SK-N-SH (cell line): ENCODE results near the gene LCN1. TPM values are rescaled to one million over a fixed set of nuclear protein-coding genes. Genes with fewer than 3 reads are reported as not detected.

Experiments used
- CTCF ChIA-PET: fragments of 300-600, 350-600 bp; formaldehyde crosslinking; extraction: SDS; loops from one replicate; lab custom pipeline; 2021; lab: Yijun Ruan, JAX
- POLR2A ChIA-PET: fragments of 350-600 bp; sonication (Branson Sonifier 250); formaldehyde crosslinking; extraction: SDS; loops from one replicate; lab custom pipeline; 2020; ENCODE audit warnings: antibody characterized with exemption, inconsistent platforms; lab: Yijun Ruan, JAX
- DNase-seq: peaks from one replicate; pipeline ENCODE4 v3.0.0; 2012
- H2AFZ ChIP-seq: fragments of 200-600 bp; sonication (generic); 2 replicates; pipeline ENCODE4 v1.8.1; 2016; ENCODE audit warnings: antibody characterized with exemption, mild to moderate bottlenecking, low read depth
- H3F3A ChIP-seq: fragments of 200-600 bp; sonication (generic); replicated peaks from 2 replicates; pipeline ENCODE3; 2016; ENCODE audit warnings: antibody characterized with exemption, mild to moderate bottlenecking; ENCODE audit not compliant: insufficient read depth
- H3K27ac ChIP-seq, 2 experiments: fragments of 200-500 bp in 1 of 2; fragments of 200-600 bp in 1 of 2; sonication (Bioruptor generic) in 1 of 2; sonication (generic), shearing (Covaris generic) in 1 of 2; 2 replicates each; pipeline versions ENCODE4 v1.5.1 to v1.6.1; 2014 to 2016; ENCODE audit warnings: low read depth in 2 of 2, inconsistent platforms in 1 of 2, low read length in 1 of 2, mild to moderate bottlenecking in 1 of 2, mixed read lengths in 1 of 2
- H3K27me3 ChIP-seq: fragments of 200-600 bp; sonication (generic), shearing (Covaris generic); 2 replicates; pipeline ENCODE4 v1.6.1; 2016; ENCODE audit warnings: mixed run types; ENCODE audit not compliant: insufficient read depth
- H3K36me3 ChIP-seq, 2 experiments: fragments of 200-500 bp in 1 of 2; fragments of 200-600 bp in 1 of 2; sonication (Bioruptor generic) in 1 of 2; sonication (generic) in 1 of 2; replicated peaks in 1 of 2; 2 replicates each; pipeline versions ENCODE3 to v1.5.1; 2014 to 2016; ENCODE audit warnings: low read length in 1 of 2, mild to moderate bottlenecking in 1 of 2; ENCODE audit not compliant: insufficient read depth in 2 of 2, control insufficient read depth in 1 of 2
- H3K4me1 ChIP-seq, 2 experiments: fragments of 200-500 bp in 1 of 2; fragments of 200-600 bp in 1 of 2; sonication (Bioruptor generic) in 1 of 2; sonication (generic), shearing (Covaris generic) in 1 of 2; 2 replicates each; pipeline versions ENCODE4 v1.5.1 to v1.6.1; 2014 to 2016; ENCODE audit warnings: low read depth in 1 of 2, low read length in 1 of 2, mixed run types in 1 of 2; ENCODE audit not compliant: insufficient read depth in 2 of 2, control insufficient read depth in 1 of 2
- H3K4me2 ChIP-seq: fragments of 200-600 bp; sonication (generic), shearing (Covaris generic); 2 replicates; pipeline ENCODE4 v1.6.1; 2017; ENCODE audit warnings: mixed run types
- H3K4me3 ChIP-seq, 2 experiments: fragments of 200-500 bp in 1 of 2; fragments of 200-600 bp in 1 of 2; sonication (Bioruptor generic) in 1 of 2; sonication (generic), shearing (Covaris generic) in 1 of 2; 2 replicates each; pipeline versions ENCODE4 v1.5.1 to v1.8.1; 2014 to 2016; ENCODE audit warnings: low read depth in 2 of 2, inconsistent platforms in 1 of 2, low read length in 1 of 2, mild to moderate bottlenecking in 1 of 2, mixed read lengths in 1 of 2, moderate library complexity in 1 of 2
- H3K79me2 ChIP-seq: fragments of 200-600 bp; sonication (generic); 2 replicates; pipeline ENCODE4 v1.8.1; 2017; ENCODE audit warnings: mild to moderate bottlenecking; ENCODE audit not compliant: insufficient read depth
- H3K9ac ChIP-seq: fragments of 200-600 bp; sonication (generic); 2 replicates; pipeline ENCODE4 v1.6.1; 2017; ENCODE audit warnings: mixed run types
- H3K9me2 ChIP-seq: fragments of 200-600 bp; sonication (generic); 2 replicates; pipeline ENCODE4 v1.6.1; 2017; ENCODE audit warnings: mixed run types
- H3K9me3 ChIP-seq: fragments of 200-600 bp; sonication (generic); 2 replicates; pipeline ENCODE4 v1.6.1; 2017; ENCODE audit warnings: mixed run types, mild to moderate bottlenecking, moderate library complexity
- H4K20me1 ChIP-seq: fragments of 200-600 bp; sonication (generic); 2 replicates; pipeline ENCODE4 v1.6.1; 2017; ENCODE audit warnings: mild to moderate bottlenecking, mixed run types; ENCODE audit not compliant: insufficient read depth
- CHD2 ChIP-seq: fragments of 150-350 bp; IDR thresholded peaks from 2 replicates; pipeline ENCODE4 v1.6.1; 2018; ENCODE audit warnings: low read length; ENCODE audit not compliant: partially characterized antibody
- ELF1 ChIP-seq: IDR thresholded peaks from 2 replicates; pipeline ENCODE4 v1.4.0; 2012
- EP300 ChIP-seq, 2 experiments: IDR thresholded peaks; 2 replicates each; pipeline versions ENCODE4 v1.4.0 to v1.6.1; 2012; ENCODE audit warnings: borderline replicate concordance in 1 of 2, low read depth in 1 of 2, low read length in 1 of 2
- MEF2A ChIP-seq: IDR thresholded peaks from 2 replicates; pipeline ENCODE4 v1.4.0; 2012; ENCODE audit warnings: low read depth, borderline replicate concordance
- POLR2AphosphoS5 ChIP-seq: IDR thresholded peaks from 2 replicates; pipeline ENCODE4 v1.6.1; 2012; ENCODE audit warnings: low read depth, low read length
- RAD21 ChIP-seq: IDR thresholded peaks from 2 replicates; pipeline ENCODE4 v1.6.1; 2012; ENCODE audit warnings: mild to moderate bottlenecking, low read length
- TAF1 ChIP-seq: IDR thresholded peaks from 2 replicates; pipeline ENCODE4 v1.6.1; 2012; ENCODE audit warnings: low read depth, mild to moderate bottlenecking, low read length, moderate library complexity, borderline replicate concordance
- TCF12 ChIP-seq: IDR thresholded peaks from 2 replicates; pipeline ENCODE4 v1.4.0; 2012
- YY1 ChIP-seq: IDR thresholded peaks from 2 replicates; pipeline ENCODE4 v1.4.0; 2012; ENCODE audit warnings: low read depth, mild to moderate bottlenecking
- WGBS: methylation state at CpG from one replicate; pipeline ENCODE4 v1.1.6; 2017; ENCODE audit warnings: low lambda C conversion rate; 5-methylcytosine and 5-hydroxymethylcytosine counted together
- polyA plus RNA-seq, 3 experiments: library from polyadenylated mRNA; depleted of rRNA; stranded (reverse); fragments of >200 nt; gene quantifications; 2 replicates each; pipeline ENCODE4 v1.2.3, GENCODE V29; 2012
- TF ChIP-seq, protein P1 (sequence below): IDR thresholded peaks from 2 replicates; pipeline ENCODE4 v1.4.0; 2012; ENCODE audit warnings: low read depth, borderline replicate concordance
- TF ChIP-seq, protein P2 (sequence below): fragments of 150-350 bp; IDR thresholded peaks from 2 replicates; pipeline ENCODE4 v1.6.1; 2016; ENCODE audit warnings: mild to moderate bottlenecking, low read depth, low read length
- TF ChIP-seq, protein P3 (sequence below): IDR thresholded peaks from 2 replicates; pipeline ENCODE4 v1.4.0; 2012; ENCODE audit warnings: low read depth, borderline replicate concordance

Gene LCN1
- not detected in 2 replicates for polyA plus RNA-seq (2012; rRNA removed)
- not detected in 2 replicates for polyA plus RNA-seq (2012; cell fraction: cytosol; rRNA removed)
- polyA plus RNA-seq (2012; cell fraction: nucleus; rRNA removed), result not detected in 2 replicates

DNA sequence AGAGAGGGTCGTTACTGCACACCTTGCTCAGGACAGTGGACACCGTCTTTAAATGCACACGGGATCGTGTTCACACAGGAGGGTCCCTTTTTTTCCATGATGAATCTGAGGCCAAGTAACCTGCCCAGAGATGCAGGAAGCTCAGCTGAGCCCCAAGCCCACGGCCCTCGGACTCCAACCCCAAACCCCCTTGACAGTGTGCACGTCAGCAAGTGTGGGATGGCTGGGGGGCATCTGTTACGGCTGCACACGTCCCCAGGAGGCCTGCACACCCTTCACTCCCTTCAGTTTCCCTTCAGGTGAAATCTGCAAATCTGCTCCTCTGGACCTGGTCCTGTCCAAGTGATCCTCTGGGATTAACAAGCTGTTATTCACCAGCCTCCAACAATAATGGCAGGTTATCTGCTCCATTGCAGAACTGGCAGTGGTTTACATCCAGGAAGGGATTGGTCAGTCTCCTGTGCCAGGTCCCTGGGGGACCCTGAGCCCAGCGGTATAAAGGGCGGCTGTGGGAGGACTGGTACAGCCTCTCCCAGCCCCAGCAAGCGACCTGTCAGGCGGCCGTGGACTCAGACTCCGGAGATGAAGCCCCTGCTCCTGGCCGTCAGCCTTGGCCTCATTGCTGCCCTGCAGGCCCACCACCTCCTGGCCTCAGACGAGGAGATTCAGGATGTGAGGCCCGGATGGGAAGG lies at the start of gene LCN1:
LCN1 (plus strand) TSS at position 525 of the 692 bp plus-strand sequence; CDS start at position 583, 58 bp downstream.
- no peaks in the 10 kb centered on the region for H3F3A ChIP-seq
- no peaks in the 10 kb centered on the region for H3K36me3 ChIP-seq
- no peak within 1 kb of the TSS for H2AFZ ChIP-seq
- CTCF ChIA-PET, result no interaction called here
- DNase-seq, result no peak
- H3K9me3 ChIP-seq, result no peaks in the 10 kb centered on the region
- H3K27ac ChIP-seq, result no peak within 1 kb of the TSS
- H3K27me3 ChIP-seq, result no peaks in the 10 kb centered on the region
- no peaks in the 10 kb centered on the region for H3K9me2 ChIP-seq
- no peak for TF ChIP-seq YY1
- TF ChIP-seq TCF12, result no peak
- TF ChIP-seq RAD21, result no peak
- TF ChIP-seq, protein P1, sequence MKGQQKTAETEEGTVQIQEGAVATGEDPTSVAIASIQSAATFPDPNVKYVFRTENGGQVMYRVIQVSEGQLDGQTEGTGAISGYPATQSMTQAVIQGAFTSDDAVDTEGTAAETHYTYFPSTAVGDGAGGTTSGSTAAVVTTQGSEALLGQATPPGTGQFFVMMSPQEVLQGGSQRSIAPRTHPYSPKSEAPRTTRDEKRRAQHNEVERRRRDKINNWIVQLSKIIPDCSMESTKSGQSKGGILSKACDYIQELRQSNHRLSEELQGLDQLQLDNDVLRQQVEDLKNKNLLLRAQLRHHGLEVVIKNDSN, result no peak
- no peak for TF ChIP-seq TAF1
- TF ChIP-seq, protein P2, sequence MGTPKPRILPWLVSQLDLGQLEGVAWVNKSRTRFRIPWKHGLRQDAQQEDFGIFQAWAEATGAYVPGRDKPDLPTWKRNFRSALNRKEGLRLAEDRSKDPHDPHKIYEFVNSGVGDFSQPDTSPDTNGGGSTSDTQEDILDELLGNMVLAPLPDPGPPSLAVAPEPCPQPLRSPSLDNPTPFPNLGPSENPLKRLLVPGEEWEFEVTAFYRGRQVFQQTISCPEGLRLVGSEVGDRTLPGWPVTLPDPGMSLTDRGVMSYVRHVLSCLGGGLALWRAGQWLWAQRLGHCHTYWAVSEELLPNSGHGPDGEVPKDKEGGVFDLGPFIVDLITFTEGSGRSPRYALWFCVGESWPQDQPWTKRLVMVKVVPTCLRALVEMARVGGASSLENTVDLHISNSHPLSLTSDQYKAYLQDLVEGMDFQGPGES, result no peak
- no peak for TF ChIP-seq CHD2
- no peak for TF ChIP-seq ELF1
- TF ChIP-seq MEF2A, result no peak
- TF ChIP-seq, protein P3, sequence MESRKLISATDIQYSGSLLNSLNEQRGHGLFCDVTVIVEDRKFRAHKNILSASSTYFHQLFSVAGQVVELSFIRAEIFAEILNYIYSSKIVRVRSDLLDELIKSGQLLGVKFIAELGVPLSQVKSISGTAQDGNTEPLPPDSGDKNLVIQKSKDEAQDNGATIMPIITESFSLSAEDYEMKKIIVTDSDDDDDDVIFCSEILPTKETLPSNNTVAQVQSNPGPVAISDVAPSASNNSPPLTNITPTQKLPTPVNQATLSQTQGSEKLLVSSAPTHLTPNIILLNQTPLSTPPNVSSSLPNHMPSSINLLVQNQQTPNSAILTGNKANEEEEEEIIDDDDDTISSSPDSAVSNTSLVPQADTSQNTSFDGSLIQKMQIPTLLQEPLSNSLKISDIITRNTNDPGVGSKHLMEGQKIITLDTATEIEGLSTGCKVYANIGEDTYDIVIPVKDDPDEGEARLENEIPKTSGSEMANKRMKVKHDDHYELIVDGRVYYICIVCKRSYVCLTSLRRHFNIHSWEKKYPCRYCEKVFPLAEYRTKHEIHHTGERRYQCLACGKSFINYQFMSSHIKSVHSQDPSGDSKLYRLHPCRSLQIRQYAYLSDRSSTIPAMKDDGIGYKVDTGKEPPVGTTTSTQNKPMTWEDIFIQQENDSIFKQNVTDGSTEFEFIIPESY, result no peak
- no peak for TF ChIP-seq EP300 (IDR thresholded peaks at IDR 0.05; ENCODE audit: borderline replicate concordance in 1 of 2, low read depth in 1 of 2, low read length in 1 of 2)
- TF ChIP-seq POLR2AphosphoS5, result no peak
- H3K4me1 ChIP-seq, result no peaks in the 10 kb centered on the region; a peak in 1 of 4 replicates
- H3K4me3 ChIP-seq, result no peak within 1 kb of the TSS
- no peak within 1 kb of the TSS for H3K4me2 ChIP-seq
- no peaks in the 10 kb centered on the region for H3K79me2 ChIP-seq
- no peak within 1 kb of the TSS for H3K9ac ChIP-seq
- 72% methylated on average over 11 of the region's 18 CpGs for WGBS
- no peaks in the 10 kb centered on the region for H4K20me1 ChIP-seq
- POLR2A ChIA-PET, result no interaction called here
